ENCODE data around the gene C14orf180.

- TF ChIP-seq, protein P1, sequence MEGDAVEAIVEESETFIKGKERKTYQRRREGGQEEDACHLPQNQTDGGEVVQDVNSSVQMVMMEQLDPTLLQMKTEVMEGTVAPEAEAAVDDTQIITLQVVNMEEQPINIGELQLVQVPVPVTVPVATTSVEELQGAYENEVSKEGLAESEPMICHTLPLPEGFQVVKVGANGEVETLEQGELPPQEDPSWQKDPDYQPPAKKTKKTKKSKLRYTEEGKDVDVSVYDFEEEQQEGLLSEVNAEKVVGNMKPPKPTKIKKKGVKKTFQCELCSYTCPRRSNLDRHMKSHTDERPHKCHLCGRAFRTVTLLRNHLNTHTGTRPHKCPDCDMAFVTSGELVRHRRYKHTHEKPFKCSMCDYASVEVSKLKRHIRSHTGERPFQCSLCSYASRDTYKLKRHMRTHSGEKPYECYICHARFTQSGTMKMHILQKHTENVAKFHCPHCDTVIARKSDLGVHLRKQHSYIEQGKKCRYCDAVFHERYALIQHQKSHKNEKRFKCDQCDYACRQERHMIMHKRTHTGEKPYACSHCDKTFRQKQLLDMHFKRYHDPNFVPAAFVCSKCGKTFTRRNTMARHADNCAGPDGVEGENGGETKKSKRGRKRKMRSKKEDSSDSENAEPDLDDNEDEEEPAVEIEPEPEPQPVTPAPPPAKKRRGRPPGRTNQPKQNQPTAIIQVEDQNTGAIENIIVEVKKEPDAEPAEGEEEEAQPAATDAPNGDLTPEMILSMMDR (conservative IDR thresholded peaks at IDR 0.05): no peak
- TF ChIP-seq EZH2 (IDR thresholded peaks at IDR 0.05; ENCODE audit: low read depth): no peak
Measured at GRCh38 chr14:104558231-104559027, 21.1 kb upstream of the C14orf180 start.
